ENCODE measurements around the gene DISP1.
"Not testable (repeated sequence)": the region's sequence is repeated elsewhere in the genome, so short reads cannot be mapped to it uniquely, and the experiment has no call there.

The DISP1 gene

GRCh38 chr1:222843469-222844410 is 28.9 kb downstream of the DISP1 start:
- Histone ChIP-seq H3K27ac (ENCODE audit: low read length) (no peak overlapping the region), H2AFZ (ENCODE audit: low read length) (no peak overlapping the region), H4K20me1 (ENCODE audit: insufficient read depth, low read length) (no peaks in the 10 kb centered on the region), H3K4me2 (ENCODE audit: low read depth, low read length) (no peak overlapping the region), H3K4me1 (ENCODE audit: low read length) (no peaks in the 10 kb centered on the region), H3K36me3 (replicated peaks; ENCODE audit: insufficient read depth, low read length) (no peaks in the 10 kb centered on the region), H3K9ac (ENCODE audit: low read length) (no peak overlapping the region), H3K9me3 (replicated peaks; ENCODE audit: insufficient read depth, low read length) (no peaks in the 10 kb centered on the region), H3K27me3 (replicated peaks; ENCODE audit: insufficient read depth, low read length) (no peaks in the 10 kb centered on the region), H3K9me2 (replicated peaks; ENCODE audit: insufficient read depth, low read length) (no peaks in the 10 kb centered on the region), H3K79me2 (ENCODE audit: low read length) (no peaks in the 10 kb centered on the region), H3F3A (ENCODE audit: insufficient read depth, low read length) (no peaks in the 10 kb centered on the region), H3K4me3 (ENCODE audit: low read length) (no peak overlapping the region)
- DNase-seq = no peak
- no peak for TF ChIP-seq EZH2 (optimal IDR thresholded peaks at IDR 0.05; ENCODE audit: low read depth, low read length)
- TF ChIP-seq, protein P1, sequence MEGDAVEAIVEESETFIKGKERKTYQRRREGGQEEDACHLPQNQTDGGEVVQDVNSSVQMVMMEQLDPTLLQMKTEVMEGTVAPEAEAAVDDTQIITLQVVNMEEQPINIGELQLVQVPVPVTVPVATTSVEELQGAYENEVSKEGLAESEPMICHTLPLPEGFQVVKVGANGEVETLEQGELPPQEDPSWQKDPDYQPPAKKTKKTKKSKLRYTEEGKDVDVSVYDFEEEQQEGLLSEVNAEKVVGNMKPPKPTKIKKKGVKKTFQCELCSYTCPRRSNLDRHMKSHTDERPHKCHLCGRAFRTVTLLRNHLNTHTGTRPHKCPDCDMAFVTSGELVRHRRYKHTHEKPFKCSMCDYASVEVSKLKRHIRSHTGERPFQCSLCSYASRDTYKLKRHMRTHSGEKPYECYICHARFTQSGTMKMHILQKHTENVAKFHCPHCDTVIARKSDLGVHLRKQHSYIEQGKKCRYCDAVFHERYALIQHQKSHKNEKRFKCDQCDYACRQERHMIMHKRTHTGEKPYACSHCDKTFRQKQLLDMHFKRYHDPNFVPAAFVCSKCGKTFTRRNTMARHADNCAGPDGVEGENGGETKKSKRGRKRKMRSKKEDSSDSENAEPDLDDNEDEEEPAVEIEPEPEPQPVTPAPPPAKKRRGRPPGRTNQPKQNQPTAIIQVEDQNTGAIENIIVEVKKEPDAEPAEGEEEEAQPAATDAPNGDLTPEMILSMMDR (IDR thresholded peaks at IDR 0.05; ENCODE audit: low read length) = no peak
- no peak for TF ChIP-seq EZH2phosphoT487 (IDR thresholded peaks at IDR 0.05; ENCODE audit: low read length)

GRCh38 chr1:222844411-222844779 is 29.6 kb downstream of the DISP1 start:
- no peak overlapping the region for H2AFZ ChIP-seq (ENCODE audit: low read length)
- H3K9me3 ChIP-seq (replicated peaks; ENCODE audit: insufficient read depth, low read length) = no peaks in the 10 kb centered on the region
- H3K9ac ChIP-seq (ENCODE audit: low read length) = no peak overlapping the region
- no peak overlapping the region for H3K4me3 ChIP-seq (ENCODE audit: low read length)
- DNase-seq = no peak
- no peaks in the 10 kb centered on the region for H3K4me1 ChIP-seq (ENCODE audit: low read length)
- H3K79me2 ChIP-seq (ENCODE audit: low read length) = no peaks in the 10 kb centered on the region
- no peaks in the 10 kb centered on the region for H3F3A ChIP-seq (ENCODE audit: insufficient read depth, low read length)
- H3K36me3 ChIP-seq (replicated peaks; ENCODE audit: insufficient read depth, low read length) = no peaks in the 10 kb centered on the region
- no peak for TF ChIP-seq EZH2 (optimal IDR thresholded peaks at IDR 0.05; ENCODE audit: low read depth, low read length)
- TF ChIP-seq, protein P1 (IDR thresholded peaks at IDR 0.05; ENCODE audit: low read length) = no peak
- no peak for TF ChIP-seq EZH2phosphoT487 (IDR thresholded peaks at IDR 0.05; ENCODE audit: low read length)
- H4K20me1 ChIP-seq (ENCODE audit: insufficient read depth, low read length) = no peaks in the 10 kb centered on the region
- H3K27ac ChIP-seq (ENCODE audit: low read length) = no peak overlapping the region
- H3K4me2 ChIP-seq (ENCODE audit: low read depth, low read length) = no peak overlapping the region
- no peaks in the 10 kb centered on the region for H3K27me3 ChIP-seq (replicated peaks; ENCODE audit: insufficient read depth, low read length)
- no peaks in the 10 kb centered on the region for H3K9me2 ChIP-seq (replicated peaks; ENCODE audit: insufficient read depth, low read length)

DNA sequence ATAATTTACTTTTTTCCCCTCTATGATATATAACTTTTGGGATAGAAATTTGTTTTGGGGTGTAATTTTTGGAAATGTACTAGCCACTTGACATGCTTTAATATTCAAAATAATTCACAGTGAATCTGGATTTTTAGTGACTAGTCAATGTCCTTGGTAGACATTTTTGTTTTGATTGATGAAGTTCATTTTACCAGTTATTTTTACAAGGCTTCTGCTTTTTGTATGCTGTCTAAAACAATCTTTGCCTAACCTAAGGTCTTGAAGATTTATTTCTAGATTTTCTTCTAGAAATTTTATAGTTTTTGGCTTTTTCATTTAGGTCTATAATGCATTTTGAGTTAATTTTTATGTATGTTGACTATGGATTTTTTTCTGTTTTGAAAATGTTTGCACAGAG is 30.9 kb downstream of the DISP1 start:
- H3K27me3 ChIP-seq (replicated peaks; ENCODE audit: insufficient read depth, low read length) = no peaks in the 10 kb centered on the region
- no peaks in the 10 kb centered on the region for H3K9me3 ChIP-seq (replicated peaks; ENCODE audit: insufficient read depth, low read length)
- H3K36me3 ChIP-seq (replicated peaks; ENCODE audit: insufficient read depth, low read length) = no peaks in the 10 kb centered on the region
- no peak overlapping the region for H3K4me3 ChIP-seq (ENCODE audit: low read length)
- no peak overlapping the region for H3K4me2 ChIP-seq (ENCODE audit: low read depth, low read length)
- H3F3A ChIP-seq (ENCODE audit: insufficient read depth, low read length) = no peaks in the 10 kb centered on the region
- H3K27ac ChIP-seq (ENCODE audit: low read length) = no peak overlapping the region
- no peak for DNase-seq
- H3K9ac ChIP-seq (ENCODE audit: low read length) = no peak overlapping the region
- no peaks in the 10 kb centered on the region for H3K9me2 ChIP-seq (replicated peaks; ENCODE audit: insufficient read depth, low read length)
- no peak for TF ChIP-seq EZH2phosphoT487 (IDR thresholded peaks at IDR 0.05; ENCODE audit: low read length)
- no peaks in the 10 kb centered on the region for H4K20me1 ChIP-seq (ENCODE audit: insufficient read depth, low read length)
- no peaks in the 10 kb centered on the region for H3K4me1 ChIP-seq (ENCODE audit: low read length)
- no peak overlapping the region for H2AFZ ChIP-seq (ENCODE audit: low read length)
- H3K79me2 ChIP-seq (ENCODE audit: low read length) = no peaks in the 10 kb centered on the region

GRCh38 chr1:222850550-222850949 is 35.7 kb downstream of the DISP1 start:
- H3K9me3 ChIP-seq (replicated peaks; ENCODE audit: insufficient read depth, low read length); DNase-seq; H3F3A ChIP-seq (ENCODE audit: insufficient read depth, low read length); H3K9ac ChIP-seq (ENCODE audit: low read length); H3K27ac ChIP-seq (ENCODE audit: low read length); H3K4me3 ChIP-seq (ENCODE audit: low read length); H3K4me2 ChIP-seq (ENCODE audit: low read depth, low read length); H3K36me3 ChIP-seq (replicated peaks; ENCODE audit: insufficient read depth, low read length); H3K9me2 ChIP-seq (replicated peaks; ENCODE audit: insufficient read depth, low read length); H3K27me3 ChIP-seq (replicated peaks; ENCODE audit: insufficient read depth, low read length); H2AFZ ChIP-seq (ENCODE audit: low read length); H4K20me1 ChIP-seq (ENCODE audit: insufficient read depth, low read length); H3K79me2 ChIP-seq (ENCODE audit: low read length); H3K4me1 ChIP-seq (ENCODE audit: low read length): not testable (repeated sequence)

Data from MM.1S (cell line).